ENCODE results near the gene UBA1.

DNA sequence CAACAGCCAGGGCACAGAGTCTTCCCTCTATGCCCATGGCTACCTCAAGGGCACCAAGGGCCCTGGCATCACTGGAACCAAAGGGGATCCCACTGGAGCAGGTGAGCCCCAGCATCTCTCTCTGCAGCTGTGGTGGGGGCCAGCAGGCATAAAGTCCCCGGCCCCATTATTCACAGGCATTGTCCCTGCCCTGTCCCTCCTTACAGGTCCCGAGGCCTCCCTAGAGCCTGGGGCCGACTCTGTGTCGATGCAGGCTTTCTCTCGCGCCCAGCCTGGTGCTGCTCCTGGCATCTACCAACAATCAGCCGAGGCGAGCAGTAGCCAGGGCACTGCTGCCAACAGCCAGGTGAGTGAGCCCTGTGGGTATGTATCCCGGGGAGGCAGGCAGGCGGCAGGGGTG lies 12.3 kb upstream of the UBA1 start:
- TF ChIP-seq, protein P1, sequence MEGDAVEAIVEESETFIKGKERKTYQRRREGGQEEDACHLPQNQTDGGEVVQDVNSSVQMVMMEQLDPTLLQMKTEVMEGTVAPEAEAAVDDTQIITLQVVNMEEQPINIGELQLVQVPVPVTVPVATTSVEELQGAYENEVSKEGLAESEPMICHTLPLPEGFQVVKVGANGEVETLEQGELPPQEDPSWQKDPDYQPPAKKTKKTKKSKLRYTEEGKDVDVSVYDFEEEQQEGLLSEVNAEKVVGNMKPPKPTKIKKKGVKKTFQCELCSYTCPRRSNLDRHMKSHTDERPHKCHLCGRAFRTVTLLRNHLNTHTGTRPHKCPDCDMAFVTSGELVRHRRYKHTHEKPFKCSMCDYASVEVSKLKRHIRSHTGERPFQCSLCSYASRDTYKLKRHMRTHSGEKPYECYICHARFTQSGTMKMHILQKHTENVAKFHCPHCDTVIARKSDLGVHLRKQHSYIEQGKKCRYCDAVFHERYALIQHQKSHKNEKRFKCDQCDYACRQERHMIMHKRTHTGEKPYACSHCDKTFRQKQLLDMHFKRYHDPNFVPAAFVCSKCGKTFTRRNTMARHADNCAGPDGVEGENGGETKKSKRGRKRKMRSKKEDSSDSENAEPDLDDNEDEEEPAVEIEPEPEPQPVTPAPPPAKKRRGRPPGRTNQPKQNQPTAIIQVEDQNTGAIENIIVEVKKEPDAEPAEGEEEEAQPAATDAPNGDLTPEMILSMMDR (IDR thresholded peaks at IDR 0.05): no peak
- no peak for TF ChIP-seq POLR2A (IDR thresholded peaks at IDR 0.05)
